ENCODE measurements around the gene LRCH4. TPM values are rescaled to one million over a fixed set of nuclear protein-coding genes. Genes with fewer than 3 reads are reported as not detected.
"Not testable (repeated sequence)": the region's sequence is repeated elsewhere in the genome, so short reads cannot be mapped to it uniquely, and the experiment has no call there.

LRCH4 gene
- total RNA-seq, 6 experiments from 2014 or later = 34.7 to 40.6 (median 38.5) TPM

- H3K27ac Mint-ChIP-seq = no peak overlapping the region
- peak overlapping the region; percentile 81 for H3K4me3 Mint-ChIP-seq
- TF ChIP-seq CTCF (IDR thresholded peaks at IDR 0.05) = no peak
- no peaks in the 10 kb centered on the region for H3K36me3 Mint-ChIP-seq (ENCODE audit: low read depth)
- H3K9me3 Mint-ChIP-seq = no peaks in the 10 kb centered on the region
- no peaks in the 10 kb centered on the region; the same call in 1 of the 2 replicates for H3K27me3 Mint-ChIP-seq (ENCODE audit: insufficient read depth)
- H3K4me1 Mint-ChIP-seq (ENCODE audit: low read depth) = peaks cover 41% of the 10 kb centered on the region
- DNase-seq = no peak
Observed at GRCh38 chr7:100540073-100540723, 45.7 kb downstream of the LRCH4 start.

- no peak overlapping the region for H3K27ac Mint-ChIP-seq
- no peaks in the 10 kb centered on the region for H3K36me3 Mint-ChIP-seq (ENCODE audit: low read depth)
- no peak for TF ChIP-seq CTCF (IDR thresholded peaks at IDR 0.05)
- H3K4me3 Mint-ChIP-seq = peak overlapping the region; percentile 81
- peaks cover 34% of the 10 kb centered on the region for H3K4me1 Mint-ChIP-seq (ENCODE audit: low read depth)
- no peaks in the 10 kb centered on the region; the same call in 1 of the 2 replicates for H3K27me3 Mint-ChIP-seq (ENCODE audit: insufficient read depth)
- no peak for DNase-seq
- no peaks in the 10 kb centered on the region for H3K9me3 Mint-ChIP-seq
Observed at GRCh38 chr7:100539436-100540006, 46.4 kb downstream of the LRCH4 start.

GRCh38 chr7:100538654-100539435, 47.1 kb downstream of the LRCH4 start, which contains the start of gene AGFG2:
AGFG2 (plus strand) TSS chr7:100539203; CDS start chr7:100539347, 144 bp downstream.
- Mint-ChIP-seq H3K27ac (peak within 1 kb of the TSS; percentile 56), H3K36me3 (ENCODE audit: low read depth) (no peaks in the 10 kb centered on the region), H3K4me3 (peak within 1 kb of the TSS; percentile 81)

GRCh38 chr7:100538348-100538653, 47.6 kb downstream of the LRCH4 start:
- Mint-ChIP-seq H3K4me3 (peak overlapping the region; percentile 81), H3K9me3 (no peaks in the 10 kb centered on the region), H3K27ac (peak overlapping the region; percentile 46), H3K27me3 (ENCODE audit: insufficient read depth) (peaks cover 5% of the 10 kb centered on the region; the same call in 1 of the 2 replicates), H3K4me1 (ENCODE audit: low read depth) (peaks cover 22% of the 10 kb centered on the region), H3K36me3 (ENCODE audit: low read depth) (no peaks in the 10 kb centered on the region)
- no peak for TF ChIP-seq CTCF (IDR thresholded peaks at IDR 0.05)
- DNase-seq = no peak

More at GRCh38 chr7:100538654-100539435, 47.1 kb downstream of the LRCH4 start, which contains the start of gene AGFG2:
- no peak for TF ChIP-seq CTCF (IDR thresholded peaks at IDR 0.05)
- peak; percentile 100 for DNase-seq
- peaks cover 5% of the 10 kb centered on the region; the same call in 1 of the 2 replicates for H3K27me3 Mint-ChIP-seq (ENCODE audit: insufficient read depth)
- no peaks in the 10 kb centered on the region for H3K9me3 Mint-ChIP-seq
- peaks cover 27% of the 10 kb centered on the region for H3K4me1 Mint-ChIP-seq (ENCODE audit: low read depth)

- H3K4me3 Mint-ChIP-seq; DNase-seq; H3K36me3 Mint-ChIP-seq (ENCODE audit: low read depth); H3K27me3 Mint-ChIP-seq (ENCODE audit: insufficient read depth); H3K9me3 Mint-ChIP-seq; H3K27ac Mint-ChIP-seq: not testable (repeated sequence)
- peaks cover 21% of the 10 kb centered on the region for H3K4me1 Mint-ChIP-seq (ENCODE audit: low read depth)
Observed at GRCh38 chr7:100536695-100537094, 49.2 kb downstream of the LRCH4 start.

GRCh38 chr7:100535982-100536381, 49.9 kb downstream of the LRCH4 start:
- H3K4me3 Mint-ChIP-seq; H3K27me3 Mint-ChIP-seq (ENCODE audit: insufficient read depth); DNase-seq; H3K9me3 Mint-ChIP-seq; H3K27ac Mint-ChIP-seq; H3K36me3 Mint-ChIP-seq (ENCODE audit: low read depth): not testable (repeated sequence)
- peaks cover 21% of the 10 kb centered on the region for H3K4me1 Mint-ChIP-seq (ENCODE audit: low read depth)

Measured in HFFc6 (cell line).